ENCODE measurements around the gene MED27.

- TF ChIP-seq CTCF (IDR thresholded peaks at IDR 0.05) (no peak), POLR2AphosphoS5 (IDR thresholded peaks at IDR 0.05; ENCODE audit: insufficient read depth in 1 of 2, low read depth in 1 of 2) (no peak)
Measured at GRCh38 chr9:132109291-132109690, 29.6 kb upstream of the MED27 start.
